ENCODE data around the gene KIF9. TPM values are rescaled to one million over a fixed set of nuclear protein-coding genes. Genes with fewer than 3 reads are reported as not detected.

The KIF9 gene
- 10 to 100 TPM in 2 of 5 experiments, 1 to 10 TPM in 3; 2.7 to 15.0 (median 4.1) TPM for total RNA-seq
- 1 to 10 TPM; 2.3 to 5.3 TPM for polyA plus RNA-seq
- total RNA-seq: 13.3 reads per million, percentile 42 among the genes with 10 or more reads in this experiment

- Histone ChIP-seq H3K27me3 (ENCODE audit: control insufficient read depth in 2 of 2, insufficient read depth in 2 of 2, low read length in 2 of 2) (no peaks in the 10 kb centered on the region), H3K27ac (ENCODE audit: low read depth, low read length) (peak within 1 kb of the TSS; percentile 93), H3K9me3 (ENCODE audit: control insufficient read depth in 2 of 3, low read length in 3 of 3) (no peaks in the 10 kb centered on the region), H3K36me3 (ENCODE audit: control insufficient read depth in 2 of 3, insufficient read depth in 3 of 3, low read length in 3 of 3) (peaks cover 0 to 5% (median 0%) of the 10 kb centered on the region in 3 experiments), H3K4me1 (ENCODE audit: control insufficient read depth in 2 of 2, insufficient read depth in 2 of 2, low read length in 2 of 2) (peaks cover 14 to 23% of the 10 kb centered on the region in 2 donors), H3K4me3 (ENCODE audit: low read length) (peak within 1 kb of the TSS; percentile 76)
- CTCF ChIA-PET: interaction anchor here (0.7 kb wide), 1 partner anchor 19 kb away, joined by 5 read pairs; no protein-coding TSS in a partner anchor
- peaks cover 29 to 56% (median 43%) of the 10 kb centered on the region in 7 donors for H3K4me1 Mint-ChIP-seq
- no peaks in the 10 kb centered on the region for H3K27me3 Mint-ChIP-seq
- peak within 1 kb of the TSS; percentile 89 to 100 (median 98) for H3K4me3 Mint-ChIP-seq
- ATAC-seq (peak; percentile 91), DNase-seq (peak; percentile 86 to 98 (median 97))
- intact Hi-C loops (cut with micrococcal nuclease): loop anchor here (1.0 to 10.0 kb wide), 11 partner anchors 42 to 590 kb away; partner anchors contain the start of genes SETD2 (in 2 of the 2), ALS2CL (in 1 of the 2), CCDC12 (in 1 of the 2) and ELP6 (in 1 of the 2)
- peaks cover 0 to 5% (median 0%) of the 10 kb centered on the region in 11 donors for H3K9me3 Mint-ChIP-seq
- peak within 1 kb of the TSS; percentile 98 to 100 (median 99) for H3K27ac Mint-ChIP-seq
- H3K36me3 Mint-ChIP-seq: peaks cover 0 to 5% (median 4%) of the 10 kb centered on the region in 5 donors
- POLR2A ChIA-PET: interaction anchor here (0.6 to 2.1 kb wide), 6 partner anchors 10 to 209 kb away, joined by 3 to 10 read pairs (median 3); partner anchors contain the start of genes PTPN23 and SETD2
Measured at GRCh38 chr3:47282424-47283192, at the start of gene KIF9, which contains the start of gene KLHL18. KIF9 (minus strand) TSS chr3:47282799; CDS start chr3:47277374, 5,425 bp downstream. KLHL18 (plus strand) TSS chr3:47282944; CDS start chr3:47282966, 22 bp downstream.

GRCh38 chr3:47324278-47324865 lies 41.8 kb upstream of the KIF9 start:
- H3K9me3 ChIP-seq (ENCODE audit: control insufficient read depth in 2 of 3, low read length in 3 of 3): no peaks in the 10 kb centered on the region
- intact Hi-C loops (cut with micrococcal nuclease): loop anchor here (1.0 to 10.0 kb wide), 9 partner anchors 42 to 619 kb away; partner anchors contain the start of genes KIF9 (in 2 of the 2), KLHL18 (in 2 of the 2) and SETD2 (in 1 of the 2)
- Mint-ChIP-seq H3K4me1 (peaks cover 0 to 8% (median 0%) of the 10 kb centered on the region in 7 donors), H3K9me3 (no peaks in the 10 kb centered on the region), H3K4me3 (no peak overlapping the region), H3K27ac (no peak overlapping the region), H3K36me3 (peaks cover 0 to 41% (median 10%) of the 10 kb centered on the region in 5 donors), H3K27me3 (no peaks in the 10 kb centered on the region)
- DNase-seq: peak in 8 of 9 donors; percentile 22 to 58 (median 40)
- no peaks in the 10 kb centered on the region for H3K4me1 ChIP-seq (ENCODE audit: control insufficient read depth in 2 of 2, insufficient read depth in 2 of 2, low read length in 2 of 2)
- H3K4me3 ChIP-seq (ENCODE audit: low read length): no peak overlapping the region
- no peak overlapping the region for H3K27ac ChIP-seq (ENCODE audit: low read depth, low read length)
- peak; percentile 72 for ATAC-seq
- CTCF ChIA-PET: interaction anchor here (0.8 to 1.6 kb wide), 7 partner anchors 10 to 389 kb away, joined by 3 to 6 read pairs (median 3); no protein-coding TSS in a partner anchor
- POLR2A ChIA-PET: interaction anchor here (1.0 kb wide), 1 partner anchor 160 kb away, joined by 5 read pairs; the partner anchor contains the start of gene SETD2
- peaks cover 0 to 75% (median 0%) of the 10 kb centered on the region in 3 experiments for H3K36me3 ChIP-seq (ENCODE audit: control insufficient read depth in 2 of 3, insufficient read depth in 3 of 3, low read length in 3 of 3)
- H3K27me3 ChIP-seq (ENCODE audit: control insufficient read depth in 2 of 2, insufficient read depth in 2 of 2, low read length in 2 of 2): no peaks in the 10 kb centered on the region

- Mint-ChIP-seq H3K36me3 (peaks cover 0 to 39% (median 10%) of the 10 kb centered on the region in 5 donors), H3K27me3 (no peaks in the 10 kb centered on the region), H3K4me3 (no peak overlapping the region), H3K27ac (peak overlapping the region in 8 of 9 donors; percentile 25 to 81 (median 54)), H3K4me1 (peaks cover 0 to 8% (median 0%) of the 10 kb centered on the region in 7 donors), H3K9me3 (no peaks in the 10 kb centered on the region)
- H3K9me3 ChIP-seq (ENCODE audit: control insufficient read depth in 2 of 3, low read length in 3 of 3): no peaks in the 10 kb centered on the region
- peak; percentile 6 for ATAC-seq
- intact Hi-C loops (cut with micrococcal nuclease): loop anchor here (1.0 to 10.0 kb wide), 9 partner anchors 41 to 618 kb away; partner anchors contain the start of genes KIF9 (in 2 of the 2), KLHL18 (in 2 of the 2) and SETD2 (in 1 of the 2)
- peak in 2 of 9 donors; percentile 2 for DNase-seq
- no peaks in the 10 kb centered on the region for H3K4me1 ChIP-seq (ENCODE audit: control insufficient read depth in 2 of 2, insufficient read depth in 2 of 2, low read length in 2 of 2)
- H3K4me3 ChIP-seq (ENCODE audit: low read length): no peak overlapping the region
- ChIA-PET CTCF (interaction anchor here (0.5 to 1.6 kb wide), 11 partner anchors 10 to 453 kb away, joined by 3 to 6 read pairs (median 3); no protein-coding TSS in a partner anchor), POLR2A (interaction anchor here (1.0 kb wide), 1 partner anchor 159 kb away, joined by 5 read pairs; the partner anchor contains the start of gene SETD2)
- H3K27me3 ChIP-seq (ENCODE audit: control insufficient read depth in 2 of 2, insufficient read depth in 2 of 2, low read length in 2 of 2): no peaks in the 10 kb centered on the region
- peaks cover 0 to 72% (median 0%) of the 10 kb centered on the region in 3 experiments for H3K36me3 ChIP-seq (ENCODE audit: control insufficient read depth in 2 of 3, insufficient read depth in 3 of 3, low read length in 3 of 3)
- H3K27ac ChIP-seq (ENCODE audit: low read depth, low read length): no peak overlapping the region
Measured at GRCh38 chr3:47323431-47324277, 41.1 kb upstream of the KIF9 start.

GRCh38 chr3:47319956-47320355 lies 37.4 kb upstream of the KIF9 start:
- H3K27me3 Mint-ChIP-seq: no peaks in the 10 kb centered on the region
- H3K4me3 Mint-ChIP-seq: no peak overlapping the region
- peaks cover 0 to 9% (median 2%) of the 10 kb centered on the region in 7 donors for H3K4me1 Mint-ChIP-seq
- no peak overlapping the region for H3K27ac ChIP-seq (ENCODE audit: low read depth, low read length)
- H3K36me3 ChIP-seq (ENCODE audit: control insufficient read depth in 2 of 3, insufficient read depth in 3 of 3, low read length in 3 of 3): peaks cover 0 to 47% (median 0%) of the 10 kb centered on the region in 3 experiments
- POLR2A ChIA-PET: no interaction called here
- CTCF ChIA-PET: interaction anchor here (1.0 kb wide), 1 partner anchor 16 kb away, joined by 3 read pairs; no protein-coding TSS in a partner anchor
- H3K4me1 ChIP-seq (ENCODE audit: control insufficient read depth in 2 of 2, insufficient read depth in 2 of 2, low read length in 2 of 2): no peaks in the 10 kb centered on the region
- H3K27me3 ChIP-seq (ENCODE audit: control insufficient read depth in 2 of 2, insufficient read depth in 2 of 2, low read length in 2 of 2): no peaks in the 10 kb centered on the region
- DNase-seq (no peak), ATAC-seq (no peak)
- H3K9me3 ChIP-seq (ENCODE audit: control insufficient read depth in 2 of 3, low read length in 3 of 3): no peaks in the 10 kb centered on the region
- H3K4me3 ChIP-seq (ENCODE audit: low read length): no peak overlapping the region
- H3K27ac Mint-ChIP-seq: no peak overlapping the region
- no peaks in the 10 kb centered on the region for H3K9me3 Mint-ChIP-seq
- peaks cover 0 to 30% (median 7%) of the 10 kb centered on the region in 5 donors for H3K36me3 Mint-ChIP-seq
- intact Hi-C loops (cut with micrococcal nuclease): loop anchor here (5.0 to 10.0 kb wide), 2 partner anchors 303 to 405 kb away; no protein-coding TSS in a partner anchor

- ChIA-PET POLR2A (no interaction called here), CTCF (no interaction called here)
- Histone ChIP-seq H3K36me3 (ENCODE audit: control insufficient read depth in 2 of 3, insufficient read depth in 3 of 3, low read length in 3 of 3) (peaks cover 0 to 43% (median 0%) of the 10 kb centered on the region in 3 experiments), H3K9me3 (ENCODE audit: control insufficient read depth in 2 of 3, low read length in 3 of 3) (no peaks in the 10 kb centered on the region), H3K4me1 (ENCODE audit: control insufficient read depth in 2 of 2, insufficient read depth in 2 of 2, low read length in 2 of 2) (no peaks in the 10 kb centered on the region), H3K4me3 (ENCODE audit: low read length) (no peak overlapping the region), H3K27me3 (ENCODE audit: control insufficient read depth in 2 of 2, insufficient read depth in 2 of 2, low read length in 2 of 2) (no peaks in the 10 kb centered on the region), H3K27ac (ENCODE audit: low read depth, low read length) (no peak overlapping the region)
- DNase-seq (no peak), ATAC-seq (no peak)
- H3K27me3 Mint-ChIP-seq: no peaks in the 10 kb centered on the region
- H3K4me1 Mint-ChIP-seq: peaks cover 1 to 12% (median 9%) of the 10 kb centered on the region in 7 donors
- intact Hi-C loops (cut with micrococcal nuclease): no loop called here
- peaks cover 0 to 30% (median 7%) of the 10 kb centered on the region in 5 donors for H3K36me3 Mint-ChIP-seq
- H3K9me3 Mint-ChIP-seq: no peaks in the 10 kb centered on the region
- H3K4me3 Mint-ChIP-seq: no peak overlapping the region
- peak overlapping the region in 1 of 9 donors; percentile 60 for H3K27ac Mint-ChIP-seq
Measured at GRCh38 chr3:47318916-47319315, 36.3 kb upstream of the KIF9 start.
